Measurements from ENCODE around the gene SLC17A2. TPM values are rescaled to one million over a fixed set of nuclear protein-coding genes. Genes with fewer than 3 reads are reported as not detected.

SLC17A2 gene
- total and polyA plus RNA-seq, 2 of the 8 experiments (the other 6 are each of a cell fraction or from before 2014, with no cell fraction given) = not detected

DNA sequence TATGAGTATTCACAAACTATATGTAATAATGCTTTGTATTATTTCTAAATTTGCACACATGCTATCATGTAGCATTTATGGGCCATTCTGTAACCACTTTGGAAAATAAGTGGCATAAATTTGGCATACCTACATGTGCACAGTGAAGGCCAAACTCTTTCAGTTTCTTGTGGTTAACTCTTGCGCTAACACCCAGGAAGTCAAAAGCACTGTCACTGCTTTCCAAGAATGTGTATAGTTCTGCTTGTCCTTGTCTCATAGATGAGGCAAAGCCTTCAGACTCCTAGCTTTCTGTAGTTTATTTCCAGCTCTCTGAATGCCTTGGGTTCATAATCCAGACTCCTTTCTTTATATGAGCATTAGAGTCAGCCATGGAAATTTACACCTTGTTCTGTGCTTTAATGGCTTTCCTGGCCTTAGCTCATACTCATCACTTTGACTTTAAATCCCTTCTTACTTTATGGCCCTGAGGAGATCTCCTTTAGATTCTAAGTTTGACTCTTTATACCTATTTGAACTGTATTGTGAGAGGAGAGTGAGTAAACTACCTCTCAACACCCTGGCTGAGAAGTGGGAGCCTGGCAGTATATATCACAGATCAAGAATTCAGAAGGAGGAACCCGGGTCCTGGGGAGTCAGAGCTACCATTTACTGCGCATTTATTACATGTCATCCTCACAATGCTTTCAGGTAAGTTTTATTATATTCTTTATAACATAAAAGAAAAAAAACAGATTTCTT, 55.5 kb downstream of the SLC17A2 start (continued):
- TF ChIP-seq, protein P1, sequence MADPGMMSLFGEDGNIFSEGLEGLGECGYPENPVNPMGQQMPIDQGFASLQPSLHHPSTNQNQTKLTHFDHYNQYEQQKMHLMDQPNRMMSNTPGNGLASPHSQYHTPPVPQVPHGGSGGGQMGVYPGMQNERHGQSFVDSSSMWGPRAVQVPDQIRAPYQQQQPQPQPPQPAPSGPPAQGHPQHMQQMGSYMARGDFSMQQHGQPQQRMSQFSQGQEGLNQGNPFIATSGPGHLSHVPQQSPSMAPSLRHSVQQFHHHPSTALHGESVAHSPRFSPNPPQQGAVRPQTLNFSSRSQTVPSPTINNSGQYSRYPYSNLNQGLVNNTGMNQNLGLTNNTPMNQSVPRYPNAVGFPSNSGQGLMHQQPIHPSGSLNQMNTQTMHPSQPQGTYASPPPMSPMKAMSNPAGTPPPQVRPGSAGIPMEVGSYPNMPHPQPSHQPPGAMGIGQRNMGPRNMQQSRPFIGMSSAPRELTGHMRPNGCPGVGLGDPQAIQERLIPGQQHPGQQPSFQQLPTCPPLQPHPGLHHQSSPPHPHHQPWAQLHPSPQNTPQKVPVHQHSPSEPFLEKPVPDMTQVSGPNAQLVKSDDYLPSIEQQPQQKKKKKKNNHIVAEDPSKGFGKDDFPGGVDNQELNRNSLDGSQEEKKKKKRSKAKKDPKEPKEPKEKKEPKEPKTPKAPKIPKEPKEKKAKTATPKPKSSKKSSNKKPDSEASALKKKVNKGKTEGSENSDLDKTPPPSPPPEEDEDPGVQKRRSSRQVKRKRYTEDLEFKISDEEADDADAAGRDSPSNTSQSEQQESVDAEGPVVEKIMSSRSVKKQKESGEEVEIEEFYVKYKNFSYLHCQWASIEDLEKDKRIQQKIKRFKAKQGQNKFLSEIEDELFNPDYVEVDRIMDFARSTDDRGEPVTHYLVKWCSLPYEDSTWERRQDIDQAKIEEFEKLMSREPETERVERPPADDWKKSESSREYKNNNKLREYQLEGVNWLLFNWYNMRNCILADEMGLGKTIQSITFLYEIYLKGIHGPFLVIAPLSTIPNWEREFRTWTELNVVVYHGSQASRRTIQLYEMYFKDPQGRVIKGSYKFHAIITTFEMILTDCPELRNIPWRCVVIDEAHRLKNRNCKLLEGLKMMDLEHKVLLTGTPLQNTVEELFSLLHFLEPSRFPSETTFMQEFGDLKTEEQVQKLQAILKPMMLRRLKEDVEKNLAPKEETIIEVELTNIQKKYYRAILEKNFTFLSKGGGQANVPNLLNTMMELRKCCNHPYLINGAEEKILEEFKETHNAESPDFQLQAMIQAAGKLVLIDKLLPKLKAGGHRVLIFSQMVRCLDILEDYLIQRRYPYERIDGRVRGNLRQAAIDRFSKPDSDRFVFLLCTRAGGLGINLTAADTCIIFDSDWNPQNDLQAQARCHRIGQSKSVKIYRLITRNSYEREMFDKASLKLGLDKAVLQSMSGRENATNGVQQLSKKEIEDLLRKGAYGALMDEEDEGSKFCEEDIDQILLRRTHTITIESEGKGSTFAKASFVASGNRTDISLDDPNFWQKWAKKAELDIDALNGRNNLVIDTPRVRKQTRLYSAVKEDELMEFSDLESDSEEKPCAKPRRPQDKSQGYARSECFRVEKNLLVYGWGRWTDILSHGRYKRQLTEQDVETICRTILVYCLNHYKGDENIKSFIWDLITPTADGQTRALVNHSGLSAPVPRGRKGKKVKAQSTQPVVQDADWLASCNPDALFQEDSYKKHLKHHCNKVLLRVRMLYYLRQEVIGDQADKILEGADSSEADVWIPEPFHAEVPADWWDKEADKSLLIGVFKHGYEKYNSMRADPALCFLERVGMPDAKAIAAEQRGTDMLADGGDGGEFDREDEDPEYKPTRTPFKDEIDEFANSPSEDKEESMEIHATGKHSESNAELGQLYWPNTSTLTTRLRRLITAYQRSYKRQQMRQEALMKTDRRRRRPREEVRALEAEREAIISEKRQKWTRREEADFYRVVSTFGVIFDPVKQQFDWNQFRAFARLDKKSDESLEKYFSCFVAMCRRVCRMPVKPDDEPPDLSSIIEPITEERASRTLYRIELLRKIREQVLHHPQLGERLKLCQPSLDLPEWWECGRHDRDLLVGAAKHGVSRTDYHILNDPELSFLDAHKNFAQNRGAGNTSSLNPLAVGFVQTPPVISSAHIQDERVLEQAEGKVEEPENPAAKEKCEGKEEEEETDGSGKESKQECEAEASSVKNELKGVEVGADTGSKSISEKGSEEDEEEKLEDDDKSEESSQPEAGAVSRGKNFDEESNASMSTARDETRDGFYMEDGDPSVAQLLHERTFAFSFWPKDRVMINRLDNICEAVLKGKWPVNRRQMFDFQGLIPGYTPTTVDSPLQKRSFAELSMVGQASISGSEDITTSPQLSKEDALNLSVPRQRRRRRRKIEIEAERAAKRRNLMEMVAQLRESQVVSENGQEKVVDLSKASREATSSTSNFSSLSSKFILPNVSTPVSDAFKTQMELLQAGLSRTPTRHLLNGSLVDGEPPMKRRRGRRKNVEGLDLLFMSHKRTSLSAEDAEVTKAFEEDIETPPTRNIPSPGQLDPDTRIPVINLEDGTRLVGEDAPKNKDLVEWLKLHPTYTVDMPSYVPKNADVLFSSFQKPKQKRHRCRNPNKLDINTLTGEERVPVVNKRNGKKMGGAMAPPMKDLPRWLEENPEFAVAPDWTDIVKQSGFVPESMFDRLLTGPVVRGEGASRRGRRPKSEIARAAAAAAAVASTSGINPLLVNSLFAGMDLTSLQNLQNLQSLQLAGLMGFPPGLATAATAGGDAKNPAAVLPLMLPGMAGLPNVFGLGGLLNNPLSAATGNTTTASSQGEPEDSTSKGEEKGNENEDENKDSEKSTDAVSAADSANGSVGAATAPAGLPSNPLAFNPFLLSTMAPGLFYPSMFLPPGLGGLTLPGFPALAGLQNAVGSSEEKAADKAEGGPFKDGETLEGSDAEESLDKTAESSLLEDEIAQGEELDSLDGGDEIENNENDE (IDR thresholded peaks at IDR 0.05; ENCODE audit: insufficient replicate concordance, low read length) = no peak

Data from H1 (cell line).